Activated CD8-positive, alpha-beta memory T cell treated with anti-CD3 and anti-CD28 coated beads, Interleukin-2, amount 50 U/mL, for 48 hours (primary cell): Measurements from ENCODE around the gene AEBP1.

Experiments used
- DNase-seq: peaks from one replicate; pipeline ENCODE4 v3.0.0-alpha.2; 2020

AEBP1 gene

GRCh38 chr7:44087911-44088838 is 16.0 kb upstream of the AEBP1 start:
- DNase-seq = no peak

DNA sequence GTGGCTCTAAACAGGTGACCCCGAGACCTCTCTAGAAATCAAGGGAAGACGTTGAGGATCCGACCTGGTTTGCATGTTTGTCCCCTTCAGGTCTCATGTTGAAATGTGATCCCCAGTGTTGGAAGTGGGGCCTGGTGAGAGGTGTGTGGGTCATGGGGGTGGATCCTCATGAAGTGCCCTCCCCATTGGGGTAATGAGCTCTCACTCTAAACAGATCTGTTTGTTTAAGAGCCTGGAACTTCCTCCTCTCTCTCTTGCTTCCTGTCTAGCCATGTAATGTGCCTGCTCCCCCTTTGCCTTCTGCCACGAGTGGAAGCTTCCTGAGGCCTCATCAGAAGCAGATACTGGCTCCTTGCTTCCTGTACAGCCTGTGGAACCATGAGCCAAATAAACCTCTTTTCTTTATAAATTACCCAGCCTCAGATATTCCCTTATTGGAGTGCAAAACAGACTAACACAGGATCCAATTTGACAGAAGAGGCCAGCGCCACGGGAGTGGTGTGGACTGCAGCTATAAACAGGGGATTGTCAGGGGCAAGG is 11.0 kb upstream of the AEBP1 start:
- DNase-seq = no peak

GRCh38 chr7:44094365-44094764 is 9.8 kb upstream of the AEBP1 start:
- DNase-seq = no peak

GRCh38 chr7:44094883-44095592 is 9.1 kb upstream of the AEBP1 start:
- DNase-seq = no peak

DNA sequence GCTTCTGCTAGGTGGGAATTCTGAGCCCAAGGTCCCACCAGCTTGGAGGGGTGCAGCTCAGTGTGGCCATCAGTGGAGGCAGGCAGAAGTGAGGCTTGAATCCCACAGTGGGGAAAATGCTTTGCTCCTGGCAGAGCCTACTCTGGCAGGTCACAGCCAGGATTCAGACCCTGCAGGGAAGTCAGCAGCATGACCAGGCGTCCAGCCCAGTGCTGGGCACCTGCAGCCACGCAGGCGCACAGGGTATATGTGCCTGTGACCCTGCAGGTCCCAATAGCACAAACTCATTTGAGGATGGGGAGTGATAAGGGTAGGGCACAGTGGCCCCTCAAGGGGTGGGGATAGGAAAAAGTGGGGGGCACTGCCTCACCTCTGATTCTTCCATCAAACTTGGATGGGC is 8.4 kb upstream of the AEBP1 start:
- DNase-seq = no peak

- no peak for DNase-seq
These were observed 7.7 kb upstream of the AEBP1 start for GRCh38 chr7:44096326-44096881.

GRCh38 chr7:44097064-44097932 is 6.8 kb upstream of the AEBP1 start:
- DNase-seq = no peak

DNA sequence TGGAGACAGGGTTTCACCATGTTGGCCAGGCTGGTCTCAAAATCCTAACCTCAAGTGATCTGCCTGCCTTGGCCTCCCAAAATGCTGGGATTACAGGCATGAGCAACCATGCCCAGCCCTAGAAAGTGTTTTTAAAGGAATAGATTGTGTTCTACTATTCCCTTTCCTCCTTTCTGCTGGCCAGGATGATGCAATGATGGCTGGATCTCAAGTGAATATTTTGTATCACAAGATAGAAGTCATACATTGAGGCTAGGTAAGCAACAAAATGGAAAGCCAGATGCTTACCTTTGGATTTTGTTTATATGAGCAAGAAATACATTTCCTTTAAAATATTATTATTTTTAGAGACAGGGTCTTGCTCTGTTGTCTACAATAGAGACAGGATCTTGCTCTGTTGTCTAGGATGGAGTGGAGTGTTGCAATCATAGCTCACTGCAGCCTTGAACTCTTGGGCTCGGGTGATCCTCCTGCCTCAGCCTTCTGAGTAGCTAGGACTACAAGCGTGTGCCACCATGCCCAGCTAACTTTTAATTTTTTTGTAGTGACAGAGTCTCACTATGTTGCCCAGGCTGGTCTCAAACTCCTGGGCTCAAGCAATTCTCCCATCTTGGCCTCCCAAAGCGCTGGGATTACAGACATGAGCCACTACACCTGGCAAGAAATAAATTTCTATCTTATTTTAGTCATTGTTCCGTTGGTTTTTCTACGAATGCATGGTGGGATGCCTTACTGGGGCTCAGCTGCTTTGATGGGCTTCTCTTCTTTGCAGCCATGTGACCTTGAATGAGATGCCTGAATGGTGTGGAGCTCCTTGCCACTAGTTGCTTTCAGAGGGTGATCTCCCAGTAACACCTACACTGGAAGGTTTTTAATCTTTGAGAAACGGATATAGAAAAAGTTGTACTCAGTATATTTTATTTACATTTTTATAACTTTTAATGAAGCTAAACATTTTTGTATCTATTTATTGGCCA is 5.8 kb upstream of the AEBP1 start:
- no peak for DNase-seq

GRCh38 chr7:44099669-44100068 is 4.5 kb upstream of the AEBP1 start:
- no peak for DNase-seq

DNA sequence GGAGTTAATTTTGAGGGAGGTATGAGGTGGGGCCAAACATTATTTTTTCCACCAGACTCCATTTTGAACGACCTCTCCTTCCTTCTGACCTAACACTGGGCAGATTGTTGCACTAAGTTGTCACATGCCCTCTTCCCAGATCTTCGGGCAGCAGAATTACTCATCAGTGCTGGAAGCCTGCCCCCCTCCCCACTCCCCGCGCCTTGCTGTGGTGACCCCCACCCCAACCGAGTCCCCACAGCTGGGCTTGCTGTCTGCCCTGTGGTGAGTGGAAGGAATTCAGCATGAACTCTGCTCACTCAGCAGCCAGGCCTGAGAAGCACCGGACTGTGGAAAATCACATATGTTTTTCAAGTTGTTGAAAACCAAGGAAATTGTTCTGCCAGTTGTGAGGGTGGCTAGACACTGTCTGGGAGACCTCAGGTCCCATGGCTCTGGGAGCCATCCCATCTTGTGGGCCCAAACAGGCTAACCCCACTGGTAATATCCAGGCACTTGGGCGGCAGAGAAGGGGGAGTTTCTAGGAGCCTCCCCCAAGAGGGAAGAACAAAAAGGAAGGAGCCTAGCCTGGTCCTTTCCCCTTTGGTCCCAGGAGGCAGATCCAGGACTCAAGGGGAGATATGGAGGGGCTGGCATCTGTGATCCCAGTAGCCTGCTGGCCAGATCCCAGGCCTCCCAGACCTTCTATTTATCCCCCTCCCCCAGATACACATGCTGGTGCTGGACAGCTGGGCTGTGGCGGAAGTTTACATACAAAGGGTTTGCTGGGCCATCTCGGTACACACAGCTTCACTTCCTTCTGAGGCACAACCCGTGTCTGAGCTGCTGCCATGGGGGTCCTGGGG is 3.5 kb upstream of the AEBP1 start:
- DNase-seq = no peak

GRCh38 chr7:44101303-44101965 is 2.7 kb upstream of the AEBP1 start:
- no peak for DNase-seq

DNA sequence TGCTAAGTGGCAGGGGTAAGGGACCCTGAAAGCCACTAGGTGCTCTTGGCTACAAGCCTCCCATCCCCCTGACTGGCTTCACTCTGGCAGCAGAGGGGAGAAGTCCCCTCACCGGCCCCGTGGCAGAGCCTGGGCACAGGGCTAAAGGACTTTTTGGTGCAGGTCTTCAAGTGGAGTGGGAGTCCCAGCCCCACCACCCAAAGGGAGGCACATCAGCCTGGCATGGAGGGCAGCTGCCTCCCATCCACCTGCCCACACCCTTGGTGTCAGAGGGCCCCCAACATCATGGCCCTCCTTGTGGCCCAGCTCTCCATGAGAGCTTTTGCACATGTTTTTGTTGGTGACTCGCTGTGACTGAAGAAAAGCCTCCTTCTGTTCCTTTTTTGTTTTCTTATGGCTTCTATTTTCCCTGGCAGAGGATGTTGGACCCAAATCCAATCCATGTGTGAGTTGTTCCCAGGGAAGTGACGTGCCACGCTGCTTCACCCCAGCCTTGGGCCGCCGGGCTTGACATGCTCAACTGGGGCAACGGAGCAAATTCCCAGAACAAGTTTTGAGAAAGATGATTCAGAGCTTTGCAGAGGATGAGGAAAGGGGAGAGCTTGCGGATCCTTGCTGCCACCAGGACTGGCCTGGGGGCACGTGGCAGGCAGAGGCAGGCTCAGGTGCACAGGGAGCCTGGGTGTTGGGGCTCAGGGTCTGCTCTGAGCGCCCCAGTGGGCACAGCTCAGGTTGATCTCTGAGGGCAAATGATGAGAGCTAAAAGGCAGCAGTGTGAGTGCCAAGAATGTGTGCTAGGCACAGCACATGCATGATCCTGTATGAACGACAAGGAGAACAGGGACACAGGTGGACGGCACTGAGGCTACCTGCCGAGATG is 1.9 kb upstream of the AEBP1 start:
- DNase-seq = no peak

- no peak for DNase-seq
These were observed 1.1 kb upstream of the AEBP1 start for GRCh38 chr7:44102846-44103565.

DNA sequence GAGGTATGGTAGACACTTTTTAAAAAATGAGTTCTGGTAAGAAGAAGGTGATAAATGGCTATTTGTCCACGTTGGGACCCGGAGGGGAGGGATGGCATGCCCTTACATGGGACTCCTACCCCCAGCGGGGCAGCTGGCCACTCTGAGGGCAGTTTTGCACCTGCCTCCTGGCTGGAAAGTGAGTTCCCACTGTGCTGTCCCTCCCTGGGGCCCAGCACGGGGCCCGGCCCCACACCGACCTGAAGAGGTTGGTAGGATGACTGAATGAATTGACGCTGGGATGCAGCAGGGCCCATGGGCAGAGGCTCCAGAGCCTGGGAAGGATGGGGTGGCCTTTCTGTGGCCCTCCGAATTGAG is 601 bp upstream of the AEBP1 start:
- no peak for DNase-seq

DNA sequence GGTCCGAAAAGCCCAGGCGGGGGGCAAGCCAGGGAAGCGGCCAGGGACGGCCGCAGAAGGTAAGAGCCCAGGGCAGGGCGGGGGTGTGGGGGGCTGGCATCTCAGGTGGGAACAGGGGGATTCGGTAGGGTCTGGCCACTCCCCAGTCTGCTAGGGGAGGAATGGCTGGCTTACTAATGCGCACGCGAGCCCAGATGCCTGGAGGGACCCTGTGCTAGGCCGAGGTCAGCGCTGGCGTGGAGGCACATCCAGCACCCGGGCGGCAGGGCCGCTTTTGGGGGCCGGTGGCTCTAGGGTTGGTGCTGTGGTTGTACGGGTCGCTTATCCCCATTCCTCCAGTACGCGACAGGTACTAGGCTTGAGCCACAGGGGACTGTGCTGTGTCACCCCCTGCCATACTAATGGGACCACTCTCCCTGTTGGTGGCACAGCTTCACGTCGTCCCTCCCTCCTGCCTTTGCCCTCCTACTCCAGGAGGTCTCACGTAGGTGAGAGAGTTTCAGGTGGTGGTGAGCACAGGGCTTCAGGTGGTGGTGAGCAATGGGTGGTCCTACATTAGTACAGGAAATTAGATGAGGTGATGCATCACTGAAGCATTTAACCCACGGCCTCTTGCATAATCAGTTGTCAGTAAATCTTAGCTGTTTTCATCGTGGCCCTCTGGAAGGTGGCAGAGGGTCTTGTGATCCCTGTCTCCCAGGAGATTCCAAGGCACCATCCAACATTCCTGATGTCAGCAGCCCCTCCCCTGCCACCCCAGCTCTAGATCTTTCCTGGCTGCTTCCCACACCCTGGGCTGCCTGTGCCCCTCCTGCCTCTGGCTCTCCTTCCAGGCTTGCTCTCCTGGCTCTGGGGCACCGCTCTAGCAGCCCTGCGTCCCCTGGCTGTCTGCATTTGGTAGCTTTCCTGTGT is 971 bp downstream of the AEBP1 start:
- DNase-seq = no peak

DNA sequence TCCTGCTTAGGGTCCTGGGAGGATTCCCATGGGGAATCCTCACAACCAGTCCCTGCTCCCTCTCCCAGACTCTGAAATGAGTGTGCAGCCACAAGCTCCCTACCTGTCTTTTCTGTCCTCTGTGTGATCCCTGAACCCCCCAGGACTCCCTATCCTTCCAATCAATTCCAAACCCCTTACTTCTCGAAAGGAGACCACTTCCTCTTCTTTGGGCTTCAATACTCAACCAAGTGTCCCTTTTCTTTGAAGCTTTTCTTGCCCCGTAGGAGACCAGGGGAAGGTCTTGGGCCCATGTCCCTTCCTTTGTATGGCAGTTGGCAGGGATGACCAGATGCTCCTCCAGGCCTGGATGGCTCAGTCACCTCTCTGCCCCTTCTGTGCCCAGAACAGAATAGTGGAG is 1.7 kb downstream of the AEBP1 start:
- no peak for DNase-seq
